OCI-LY7 (cell line): ENCODE results near the gene GPR55. TPM values are rescaled to one million over a fixed set of nuclear protein-coding genes. Genes with fewer than 3 reads are reported as not detected.

ENCODE experiments used
- BruUV-seq: library from RNA; stranded (reverse); fragments of 400-500 nt; replicated peaks from 2 replicates; lab custom pipeline; 2021; lab: Mats Ljungman, UMichigan
- CTCF ChIA-PET: fragments of 300-600 bp; sonication (Branson Sonifier 250); formaldehyde crosslinking; loops from one replicate; lab custom pipeline; 2022; ENCODE audit warnings: antibody characterized with exemption; ENCODE audit not compliant: unreplicated experiment; lab: Charles Lee
- POLR2A ChIA-PET: fragments of 300-600 bp; sonication (Branson Sonifier 250); formaldehyde crosslinking; loops from one replicate; lab custom pipeline; 2022; ENCODE audit warnings: antibody characterized with exemption; lab: Charles Lee
- DNase-seq: peaks from one replicate; pipeline ENCODE4 v3.0.0-alpha.2; 2015; ENCODE audit warnings: low spot score
- H2AFZ ChIP-seq: fragments of 200-600 bp; sonication (generic), shearing (Covaris generic); 2 replicates; pipeline ENCODE4 v1.6.1; 2014; ENCODE audit warnings: mild to moderate bottlenecking, antibody characterized with exemption, low read length, moderate library complexity
- H3K27ac ChIP-seq: fragments of 200-600 bp; sonication (generic); 2 replicates; pipeline ENCODE4 v1.5.1; 2014; ENCODE audit warnings: mixed run types, low read depth, mild to moderate bottlenecking, moderate library complexity, low read length, inconsistent platforms; ENCODE audit not compliant: poor library complexity, severe bottlenecking
- H3K36me3 ChIP-seq: fragments of 200-600 bp; sonication (generic); 2 replicates; pipeline ENCODE4 v1.6.1; 2014; ENCODE audit warnings: mild to moderate bottlenecking, antibody characterized with exemption, low read length, moderate library complexity, mixed read lengths; ENCODE audit not compliant: insufficient read depth
- H3K4me1 ChIP-seq: fragments of 200-600 bp; sonication (generic); 2 replicates; pipeline ENCODE4 v1.5.1; 2014; ENCODE audit warnings: mild to moderate bottlenecking, low read length; ENCODE audit not compliant: insufficient read depth, poor library complexity, severe bottlenecking
- H3K4me2 ChIP-seq: fragments of 200-600 bp; sonication (generic); 2 replicates; pipeline ENCODE4 v1.6.1; 2014; ENCODE audit warnings: mild to moderate bottlenecking, low read length
- H3K4me3 ChIP-seq: fragments of 200-600 bp; sonication (generic); 2 replicates; pipeline ENCODE4 v1.5.1; 2014; ENCODE audit warnings: mild to moderate bottlenecking, low read depth, low read length; ENCODE audit not compliant: poor library complexity, severe bottlenecking
- H3K79me2 ChIP-seq: fragments of 200-600 bp; sonication (generic); 2 replicates; pipeline ENCODE4 v1.6.1; 2016; ENCODE audit warnings: low read depth, mild to moderate bottlenecking, low read length, moderate library complexity, mixed read lengths; ENCODE audit not compliant: insufficient read depth
- H3K9me2 ChIP-seq: fragments of 200-600 bp; sonication (generic); 2 replicates; pipeline ENCODE4 v1.6.1; 2016; ENCODE audit warnings: mild to moderate bottlenecking, low read length, mixed read lengths; ENCODE audit not compliant: insufficient read depth
- H3K9me3 ChIP-seq: fragments of 200-600 bp; sonication (generic); 2 replicates; pipeline ENCODE4 v1.6.1; 2014; ENCODE audit warnings: mild to moderate bottlenecking, mixed run types, low read length, mixed read lengths
- H4K20me1 ChIP-seq: fragments of 200-600 bp; sonication (generic); 2 replicates; pipeline ENCODE4 v1.6.1; 2014; ENCODE audit warnings: mild to moderate bottlenecking, antibody characterized with exemption, low read length, moderate library complexity, mixed read lengths; ENCODE audit not compliant: insufficient read depth
- EZH2phosphoT487 ChIP-seq: fragments of 200-600 bp; sonication (generic); IDR thresholded peaks from 2 replicates; pipeline ENCODE4 v1.6.1; 2018; ENCODE audit warnings: low read depth, borderline replicate concordance, mild to moderate bottlenecking, mixed run types, antibody characterized with exemption, low read length, moderate library complexity, mixed read lengths
- intact Hi-C: fragments of 100-400 bp; cut with micrococcal nuclease; formaldehyde crosslinking; loops from one replicate; pipeline ENCODE4 v1.10.0; 2022; ENCODE audit not compliant: unreplicated experiment
- total RNA-seq, 2 experiments: library from RNA; depleted of rRNA in 1 of 2; stranded (reverse); fragments of >200 nt in 1 of 2; shearing (Covaris generic) in 1 of 2; gene quantifications; 2 replicates each; pipeline ENCODE4 v1.2.3, GENCODE V29; 2014 to 2022
- TF ChIP-seq, protein P1 (sequence below): fragments of 200-600 bp; sonication (generic); conservative IDR thresholded peaks from 2 replicates; pipeline ENCODE4 v1.5.1; 2014; ENCODE audit warnings: mild to moderate bottlenecking, antibody characterized with exemption, low read length, moderate library complexity, mixed read lengths

Gene GPR55
- total RNA-seq, 2 experiments from 2014 or later: 0.22 TPM; not detected in 1

DNA sequence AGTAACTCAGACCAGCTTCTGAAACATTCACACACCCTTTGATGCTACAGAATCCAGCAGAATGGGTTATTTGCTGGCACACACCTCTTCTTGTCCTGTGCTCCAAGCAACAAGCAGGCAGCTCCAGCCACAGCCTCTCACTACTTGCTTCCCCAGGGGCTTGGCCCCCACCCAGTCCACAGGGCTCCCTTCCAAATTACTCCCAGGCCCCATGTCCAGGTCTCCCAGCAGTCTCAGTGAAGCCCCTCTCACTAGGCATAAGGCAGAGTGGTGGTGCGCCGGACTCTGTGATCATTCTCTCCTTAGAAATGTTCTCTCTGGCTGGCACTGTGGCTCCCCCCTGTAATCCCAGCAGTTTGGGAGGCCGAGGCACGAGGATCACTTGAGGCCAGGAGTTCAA is 34.4 kb downstream of the GPR55 start:
- ChIA-PET POLR2A (no interaction called here), CTCF (no interaction called here)
- H3K4me2 ChIP-seq: no peak overlapping the region
- H3K9me3 ChIP-seq: no peaks in the 10 kb centered on the region
- no peaks in the 10 kb centered on the region for H4K20me1 ChIP-seq
- intact Hi-C loops: no loop called here
- BruUV-seq: no TSS peak
- no peak for DNase-seq
- no peaks in the 10 kb centered on the region for H3K79me2 ChIP-seq
- no peaks in the 10 kb centered on the region for H3K36me3 ChIP-seq
- H2AFZ ChIP-seq: no peak overlapping the region
- no peak overlapping the region for H3K27ac ChIP-seq
- H3K4me1 ChIP-seq: peaks cover 6% of the 10 kb centered on the region
- H3K4me3 ChIP-seq: no peak overlapping the region
- TF ChIP-seq EZH2phosphoT487: no peak
- TF ChIP-seq, protein P1, sequence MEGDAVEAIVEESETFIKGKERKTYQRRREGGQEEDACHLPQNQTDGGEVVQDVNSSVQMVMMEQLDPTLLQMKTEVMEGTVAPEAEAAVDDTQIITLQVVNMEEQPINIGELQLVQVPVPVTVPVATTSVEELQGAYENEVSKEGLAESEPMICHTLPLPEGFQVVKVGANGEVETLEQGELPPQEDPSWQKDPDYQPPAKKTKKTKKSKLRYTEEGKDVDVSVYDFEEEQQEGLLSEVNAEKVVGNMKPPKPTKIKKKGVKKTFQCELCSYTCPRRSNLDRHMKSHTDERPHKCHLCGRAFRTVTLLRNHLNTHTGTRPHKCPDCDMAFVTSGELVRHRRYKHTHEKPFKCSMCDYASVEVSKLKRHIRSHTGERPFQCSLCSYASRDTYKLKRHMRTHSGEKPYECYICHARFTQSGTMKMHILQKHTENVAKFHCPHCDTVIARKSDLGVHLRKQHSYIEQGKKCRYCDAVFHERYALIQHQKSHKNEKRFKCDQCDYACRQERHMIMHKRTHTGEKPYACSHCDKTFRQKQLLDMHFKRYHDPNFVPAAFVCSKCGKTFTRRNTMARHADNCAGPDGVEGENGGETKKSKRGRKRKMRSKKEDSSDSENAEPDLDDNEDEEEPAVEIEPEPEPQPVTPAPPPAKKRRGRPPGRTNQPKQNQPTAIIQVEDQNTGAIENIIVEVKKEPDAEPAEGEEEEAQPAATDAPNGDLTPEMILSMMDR: no peak
- no peaks in the 10 kb centered on the region for H3K9me2 ChIP-seq

DNA sequence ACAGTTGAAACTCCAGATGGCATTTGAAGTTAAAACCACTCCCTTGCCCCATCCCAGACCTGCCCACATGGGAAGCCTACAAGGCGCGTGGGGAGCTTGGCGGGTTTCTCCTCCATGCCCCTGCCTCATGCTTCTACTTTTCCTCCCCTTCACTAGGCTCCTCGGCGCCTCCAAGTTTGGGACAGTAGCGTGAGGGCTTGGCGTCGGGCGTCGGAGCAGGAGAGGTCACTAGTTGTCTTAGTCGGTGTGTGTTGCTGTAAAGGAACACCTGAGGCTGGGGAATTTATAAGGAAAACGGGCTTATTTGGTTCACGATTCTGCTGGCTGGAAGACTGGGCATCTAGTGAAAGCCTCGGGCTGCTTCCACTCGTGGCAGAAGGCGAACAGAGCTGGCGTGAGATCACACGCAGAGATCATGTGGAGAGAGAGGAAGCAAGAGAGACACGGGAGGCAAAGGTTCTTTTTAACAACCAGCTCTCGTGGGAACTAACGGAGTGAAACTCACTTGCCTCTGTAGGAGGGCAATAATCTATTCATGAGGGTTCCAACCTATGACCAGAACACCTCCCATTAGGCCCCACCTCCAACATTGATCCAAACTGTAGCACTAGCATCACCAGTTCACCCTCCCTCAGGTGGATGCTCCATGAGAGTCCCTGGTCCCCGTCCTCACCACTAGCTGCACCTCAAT is 35.0 kb downstream of the GPR55 start:
- Histone ChIP-seq H3K4me3 (no peak overlapping the region), H3K9me3 (no peaks in the 10 kb centered on the region), H3K36me3 (no peaks in the 10 kb centered on the region), H3K9me2 (no peaks in the 10 kb centered on the region), H3K4me1 (peaks cover 6% of the 10 kb centered on the region), H3K79me2 (no peaks in the 10 kb centered on the region), H4K20me1 (no peaks in the 10 kb centered on the region), H2AFZ (no peak overlapping the region), H3K4me2 (no peak overlapping the region), H3K27ac (no peak overlapping the region)
- ChIA-PET POLR2A (no interaction called here), CTCF (no interaction called here)
- DNase-seq: no peak
- no TSS peak for BruUV-seq
- intact Hi-C loops: no loop called here
- TF ChIP-seq, protein P1: no peak
- TF ChIP-seq EZH2phosphoT487: no peak

DNA sequence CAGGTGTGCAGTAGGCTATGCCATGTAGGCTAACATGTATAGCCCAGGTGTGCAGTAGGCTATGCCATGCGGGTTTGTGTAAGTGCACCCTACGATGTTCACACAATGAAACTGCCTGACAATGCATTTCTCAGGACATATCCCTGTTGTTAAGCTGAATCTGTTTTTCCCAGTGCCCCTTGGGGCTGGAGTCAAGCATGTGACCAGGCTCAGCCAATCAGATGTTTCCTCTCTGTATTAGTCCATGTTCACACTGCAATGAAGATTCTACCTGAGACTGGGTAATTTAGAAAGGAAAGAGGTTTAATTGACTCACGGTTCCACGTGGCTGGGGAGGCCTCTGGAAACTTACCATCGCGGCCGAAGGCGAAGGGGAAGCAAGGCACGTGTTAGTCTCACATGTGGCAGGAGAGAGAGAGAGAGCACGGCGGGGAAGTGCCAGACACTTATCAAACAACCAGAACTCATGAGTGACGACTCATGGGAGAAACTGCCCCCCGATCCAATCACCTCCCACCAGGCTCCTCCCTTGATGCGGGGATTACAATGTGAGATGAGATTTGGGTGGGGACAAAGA is 36.1 kb downstream of the GPR55 start:
- H3K9me3 ChIP-seq: no peaks in the 10 kb centered on the region
- no peak overlapping the region for H3K4me2 ChIP-seq
- ChIA-PET CTCF (no interaction called here), POLR2A (interaction anchor here (0.6 kb wide), 1 partner anchor 12 kb away, joined by 5 read pairs; no protein-coding TSS in a partner anchor)
- BruUV-seq: no TSS peak
- no peaks in the 10 kb centered on the region for H4K20me1 ChIP-seq
- intact Hi-C loops: no loop called here
- no peak for DNase-seq
- no peaks in the 10 kb centered on the region for H3K4me1 ChIP-seq
- H3K36me3 ChIP-seq: no peaks in the 10 kb centered on the region
- H2AFZ ChIP-seq: no peak overlapping the region
- no peak overlapping the region for H3K27ac ChIP-seq
- no peak for TF ChIP-seq EZH2phosphoT487
- TF ChIP-seq, protein P1: no peak
- no peaks in the 10 kb centered on the region for H3K79me2 ChIP-seq
- no peaks in the 10 kb centered on the region for H3K9me2 ChIP-seq
- H3K4me3 ChIP-seq: no peak overlapping the region
